GM15510 (cell line): Measurements from ENCODE around the gene TNFRSF25.

ENCODE experiments used
- POLR2A ChIP-seq: IDR thresholded peaks from 3 replicates; pipeline ENCODE4 v1.6.1; 2011; ENCODE audit warnings: borderline replicate concordance; ENCODE audit not compliant: insufficient read length; ENCODE audit errors: extremely low read depth

Gene TNFRSF25

GRCh38 chr1:6495540-6496364 is 29.8 kb upstream of the TNFRSF25 start:
- no peak for TF ChIP-seq POLR2A

- TF ChIP-seq POLR2A, result no peak
Measured at GRCh38 chr1:6495041-6495441, 29.1 kb upstream of the TNFRSF25 start.

DNA sequence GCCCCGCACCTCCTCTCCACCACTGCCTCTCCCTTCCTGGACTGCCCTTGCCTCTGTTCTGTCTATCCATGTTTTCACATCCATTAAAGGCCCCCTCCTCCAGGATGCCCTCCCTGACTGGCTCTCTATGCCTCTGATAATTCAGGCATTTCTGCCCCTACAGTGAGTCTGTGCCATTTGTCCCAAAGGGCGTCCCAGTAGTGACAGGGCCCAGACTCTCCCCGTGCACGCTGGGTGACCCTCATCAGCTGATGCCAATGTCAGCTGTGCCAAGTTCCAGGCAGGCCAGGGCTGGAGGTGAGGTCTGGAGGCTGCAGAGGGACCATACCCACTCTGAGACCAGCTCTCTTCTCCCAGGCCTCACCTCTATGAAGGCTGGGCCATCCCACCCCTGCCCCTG is 28.7 kb upstream of the TNFRSF25 start:
- no peak for TF ChIP-seq POLR2A

DNA sequence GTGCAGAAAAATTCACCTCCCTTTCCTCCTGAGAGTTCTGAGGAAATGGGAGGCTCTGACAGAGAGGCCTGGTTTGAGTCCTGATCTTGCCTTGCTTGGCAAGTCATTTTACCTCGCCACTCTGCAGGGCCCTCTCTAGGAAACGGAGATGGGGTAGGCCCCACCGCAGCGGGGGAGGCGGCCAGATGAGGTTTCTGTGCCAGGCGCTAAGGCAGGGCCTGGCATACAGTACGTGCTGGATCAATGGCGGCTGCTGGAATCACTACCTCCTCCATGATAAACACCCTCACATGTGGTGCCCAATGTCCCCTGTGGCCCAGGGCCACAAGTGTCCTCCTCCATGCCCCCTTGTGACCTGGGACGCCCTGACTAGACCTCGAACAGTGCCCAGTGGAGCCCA is 26.0 kb upstream of the TNFRSF25 start:
- no peak for TF ChIP-seq POLR2A

GRCh38 chr1:6491480-6491962 is 25.5 kb upstream of the TNFRSF25 start, which contains the start of gene PLEKHG5:
TSS of gene PLEKHG5 (minus strand) at chr1:6491667. CDS start at chr1:6477571, 14,096 bp downstream.
- no peak for TF ChIP-seq POLR2A

DNA sequence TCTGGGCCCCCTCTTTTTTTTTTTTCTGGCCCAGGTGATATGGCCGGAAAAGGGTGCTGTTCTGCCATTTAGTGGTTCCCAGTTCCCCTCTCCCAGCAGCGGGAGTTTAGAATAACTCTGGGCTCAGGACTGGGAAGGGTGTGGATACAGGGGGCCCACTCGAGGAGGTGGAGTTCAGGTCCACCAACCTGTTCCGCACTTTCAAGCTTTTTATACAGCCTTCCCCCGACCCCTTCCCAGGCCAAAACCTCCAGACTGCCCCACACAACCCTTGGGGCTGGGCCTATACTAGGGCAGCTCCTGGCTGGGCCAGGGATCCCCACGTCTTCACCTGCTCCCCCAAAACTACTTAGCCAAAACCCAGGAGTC is 25.1 kb upstream of the TNFRSF25 start:
- no peak for TF ChIP-seq POLR2A

DNA sequence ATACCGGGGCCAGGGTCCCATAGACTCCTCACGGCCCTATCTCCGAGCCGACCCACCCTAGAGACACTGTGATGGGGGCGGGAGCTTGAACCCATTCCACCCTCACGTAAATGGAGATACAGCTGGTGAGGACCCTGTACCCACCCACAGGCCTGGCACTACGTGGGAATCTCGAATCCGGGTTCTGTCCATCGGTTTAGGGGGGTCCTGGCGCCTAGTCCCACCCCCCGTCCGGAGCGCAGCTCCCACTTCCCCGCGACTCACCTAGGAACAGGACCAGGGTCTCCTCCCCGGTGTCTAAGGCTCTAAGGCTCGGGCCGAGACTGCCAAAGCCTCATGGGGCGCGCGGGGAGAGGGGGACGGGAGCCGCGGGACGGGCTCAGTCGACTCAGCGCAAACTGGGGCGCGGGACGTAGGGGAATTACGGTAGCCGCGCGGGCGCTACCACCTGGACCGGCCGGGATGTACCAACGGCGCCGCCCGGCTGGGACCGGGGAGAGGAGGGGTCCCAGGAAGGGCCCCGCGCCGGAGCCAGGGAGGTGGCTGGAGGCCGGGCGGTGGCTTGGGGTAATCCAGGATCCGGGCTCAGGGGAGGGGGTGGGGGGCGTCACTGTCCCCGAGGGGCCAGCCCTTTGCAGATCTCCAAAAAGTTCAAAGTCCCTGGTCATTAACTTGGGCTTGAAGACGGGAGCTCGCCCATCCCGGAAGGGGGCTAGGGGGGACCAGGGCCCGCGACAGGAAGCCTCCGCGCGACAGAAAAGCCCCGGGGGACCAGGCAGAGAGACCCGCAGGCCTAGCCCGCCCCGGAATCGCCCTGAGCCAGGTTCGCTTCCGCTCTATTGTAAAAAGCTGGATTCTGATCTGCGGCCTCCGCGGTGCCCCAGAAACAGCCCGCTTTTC is 24.5 kb upstream of the TNFRSF25 start:
- TF ChIP-seq POLR2A, result peak; percentile 43

- TF ChIP-seq POLR2A, result no peak
Measured at GRCh38 chr1:6489799-6490180, 23.8 kb upstream of the TNFRSF25 start.

GRCh38 chr1:6489383-6489765 is 23.4 kb upstream of the TNFRSF25 start:
- TF ChIP-seq POLR2A, result no peak

- no peak for TF ChIP-seq POLR2A
Measured at GRCh38 chr1:6488602-6489382, 22.8 kb upstream of the TNFRSF25 start.

DNA sequence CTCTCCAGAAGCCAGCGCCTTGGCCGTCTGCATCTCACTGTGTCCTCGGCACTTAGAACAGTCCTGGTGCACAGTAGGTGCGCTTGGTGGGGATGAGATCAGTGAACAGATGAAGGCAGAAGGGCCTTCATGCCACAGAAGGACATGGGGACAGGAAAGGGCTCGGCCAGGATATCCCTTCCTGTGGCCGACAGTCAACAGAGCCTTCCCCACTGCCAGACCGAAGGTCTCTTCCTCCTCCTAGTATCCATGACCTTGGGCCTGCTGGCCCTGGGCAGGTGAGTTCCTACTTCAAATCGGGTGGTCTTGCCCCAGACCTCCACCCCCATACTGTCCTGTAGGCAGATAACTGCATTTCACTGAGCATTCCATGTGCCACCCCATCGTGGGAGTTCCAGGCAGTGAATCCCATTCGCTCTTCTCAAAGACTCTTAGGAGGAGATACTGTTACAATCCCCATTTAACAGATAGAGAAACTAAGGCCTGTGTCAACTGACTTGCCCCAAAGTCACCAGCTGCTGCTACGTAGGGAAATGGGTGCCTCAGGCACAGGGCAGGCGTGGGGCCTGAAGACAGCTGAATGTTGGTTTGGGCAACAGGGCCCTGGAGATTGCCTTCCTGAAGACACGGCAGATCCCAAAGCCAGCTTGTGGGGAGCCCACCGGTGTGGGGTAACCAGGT is 22.0 kb upstream of the TNFRSF25 start:
- TF ChIP-seq POLR2A, result no peak

DNA sequence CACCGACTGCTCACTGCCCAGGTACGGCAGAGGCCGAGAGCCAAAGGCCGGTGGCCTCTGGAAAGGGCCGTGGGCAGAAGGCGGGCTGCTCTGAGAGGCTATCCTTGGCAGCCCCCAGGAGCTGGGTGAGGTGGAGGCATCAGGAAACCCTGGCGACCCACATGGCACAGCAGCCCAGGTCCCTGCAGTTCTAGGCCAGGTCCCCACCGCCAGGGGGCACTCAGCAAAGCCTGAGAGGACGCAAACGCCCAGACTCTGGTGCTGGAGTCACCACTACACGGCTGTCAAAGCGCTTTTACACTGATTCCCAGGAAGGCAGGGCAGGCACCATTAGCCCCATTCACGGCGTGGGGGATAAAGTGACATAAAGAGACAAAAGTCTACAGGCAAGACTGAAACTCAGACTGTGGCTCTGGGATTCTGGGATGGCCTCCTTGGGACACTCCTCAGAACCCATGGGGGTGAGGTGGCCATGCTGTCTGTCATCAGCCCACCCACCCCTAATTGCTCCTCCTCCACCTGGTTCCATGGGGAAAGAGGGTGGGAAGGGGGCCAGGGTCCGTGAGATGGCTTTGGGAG is 20.5 kb upstream of the TNFRSF25 start:
- TF ChIP-seq POLR2A, result no peak

- no peak for TF ChIP-seq POLR2A
Measured at GRCh38 chr1:6485168-6486101, 19.5 kb upstream of the TNFRSF25 start.
